ENCODE results near the gene KIAA1671.
A peak's percentile ranks its signal among the peaks of the same experiment; 100 is the strongest.

The KIAA1671 gene

GRCh38 chr22:25169278-25170031 is 216.9 kb downstream of the KIAA1671 start:
- H3K9me2 ChIP-seq (replicated peaks; ENCODE audit: insufficient read depth, low read length): no peaks in the 10 kb centered on the region
- H3K36me3 ChIP-seq (ENCODE audit: low read length): no peaks in the 10 kb centered on the region
- H3K4me2 ChIP-seq (ENCODE audit: low read depth, low read length, poor library complexity, severe bottlenecking): no peak overlapping the region
- H4K20me1 ChIP-seq (ENCODE audit: low read depth, low read length): no peaks in the 10 kb centered on the region
- H3K27me3 ChIP-seq (ENCODE audit: low read length): no peaks in the 10 kb centered on the region
- H2AFZ ChIP-seq (ENCODE audit: low read depth, low read length, severe bottlenecking): no peak overlapping the region
- H3F3A ChIP-seq (ENCODE audit: insufficient read depth): no peaks in the 10 kb centered on the region
- TF ChIP-seq EZH2phosphoT487 (conservative IDR thresholded peaks at IDR 0.05; ENCODE audit: low read length): no peak
- TF ChIP-seq, protein P1, sequence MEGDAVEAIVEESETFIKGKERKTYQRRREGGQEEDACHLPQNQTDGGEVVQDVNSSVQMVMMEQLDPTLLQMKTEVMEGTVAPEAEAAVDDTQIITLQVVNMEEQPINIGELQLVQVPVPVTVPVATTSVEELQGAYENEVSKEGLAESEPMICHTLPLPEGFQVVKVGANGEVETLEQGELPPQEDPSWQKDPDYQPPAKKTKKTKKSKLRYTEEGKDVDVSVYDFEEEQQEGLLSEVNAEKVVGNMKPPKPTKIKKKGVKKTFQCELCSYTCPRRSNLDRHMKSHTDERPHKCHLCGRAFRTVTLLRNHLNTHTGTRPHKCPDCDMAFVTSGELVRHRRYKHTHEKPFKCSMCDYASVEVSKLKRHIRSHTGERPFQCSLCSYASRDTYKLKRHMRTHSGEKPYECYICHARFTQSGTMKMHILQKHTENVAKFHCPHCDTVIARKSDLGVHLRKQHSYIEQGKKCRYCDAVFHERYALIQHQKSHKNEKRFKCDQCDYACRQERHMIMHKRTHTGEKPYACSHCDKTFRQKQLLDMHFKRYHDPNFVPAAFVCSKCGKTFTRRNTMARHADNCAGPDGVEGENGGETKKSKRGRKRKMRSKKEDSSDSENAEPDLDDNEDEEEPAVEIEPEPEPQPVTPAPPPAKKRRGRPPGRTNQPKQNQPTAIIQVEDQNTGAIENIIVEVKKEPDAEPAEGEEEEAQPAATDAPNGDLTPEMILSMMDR (IDR thresholded peaks at IDR 0.05; ENCODE audit: insufficient read depth, low read length, poor library complexity, severe bottlenecking): no peak
- no peaks in the 10 kb centered on the region for H3K79me2 ChIP-seq (ENCODE audit: insufficient read depth, low read length)
- no peak overlapping the region for H3K9ac ChIP-seq (ENCODE audit: low read length)
- no peak overlapping the region for H3K27ac ChIP-seq (ENCODE audit: low read depth, low read length)
- H3K4me3 ChIP-seq (ENCODE audit: insufficient read depth, low read length, poor library complexity, severe bottlenecking): no peak overlapping the region
- H3K9me3 ChIP-seq (ENCODE audit: insufficient read depth, low read length): no peaks in the 10 kb centered on the region

GRCh38 chr22:25170426-25170980 is 218.0 kb downstream of the KIAA1671 start:
- Histone ChIP-seq H3K27me3 (ENCODE audit: low read length) (no peaks in the 10 kb centered on the region), H3K79me2 (ENCODE audit: insufficient read depth, low read length) (no peaks in the 10 kb centered on the region)
- TF ChIP-seq EZH2phosphoT487 (conservative IDR thresholded peaks at IDR 0.05; ENCODE audit: low read length): no peak
- TF ChIP-seq, protein P1 (IDR thresholded peaks at IDR 0.05; ENCODE audit: insufficient read depth, low read length, poor library complexity, severe bottlenecking): no peak

GRCh38 chr22:25172153-25172552 is 219.6 kb downstream of the KIAA1671 start:
- Histone ChIP-seq H3K79me2 (ENCODE audit: insufficient read depth, low read length) (no peaks in the 10 kb centered on the region), H3K36me3 (ENCODE audit: low read length) (no peaks in the 10 kb centered on the region), H3K27me3 (ENCODE audit: low read length) (no peaks in the 10 kb centered on the region), H3K9me3 (ENCODE audit: insufficient read depth, low read length) (no peaks in the 10 kb centered on the region), H3K27ac (ENCODE audit: low read depth, low read length) (no peak overlapping the region), H3K9me2 (replicated peaks; ENCODE audit: insufficient read depth, low read length) (no peaks in the 10 kb centered on the region), H3F3A (ENCODE audit: insufficient read depth) (no peaks in the 10 kb centered on the region), H4K20me1 (ENCODE audit: low read depth, low read length) (no peaks in the 10 kb centered on the region), H2AFZ (ENCODE audit: low read depth, low read length, severe bottlenecking) (no peak overlapping the region), H3K9ac (ENCODE audit: low read length) (no peak overlapping the region), H3K4me2 (ENCODE audit: low read depth, low read length, poor library complexity, severe bottlenecking) (no peak overlapping the region), H3K4me3 (ENCODE audit: insufficient read depth, low read length, poor library complexity, severe bottlenecking) (no peak overlapping the region)
- no peak for TF ChIP-seq EZH2phosphoT487 (conservative IDR thresholded peaks at IDR 0.05; ENCODE audit: low read length)
- TF ChIP-seq, protein P1 (IDR thresholded peaks at IDR 0.05; ENCODE audit: insufficient read depth, low read length, poor library complexity, severe bottlenecking): peak; percentile 13

More at GRCh38 chr22:25170426-25170980, 218.0 kb downstream of the KIAA1671 start:
- H4K20me1 ChIP-seq (ENCODE audit: low read depth, low read length): no peaks in the 10 kb centered on the region
- H3K4me3 ChIP-seq (ENCODE audit: insufficient read depth, low read length, poor library complexity, severe bottlenecking): no peak overlapping the region
- no peak overlapping the region for H2AFZ ChIP-seq (ENCODE audit: low read depth, low read length, severe bottlenecking)
- H3K9ac ChIP-seq (ENCODE audit: low read length): no peak overlapping the region
- no peaks in the 10 kb centered on the region for H3K36me3 ChIP-seq (ENCODE audit: low read length)
- no peaks in the 10 kb centered on the region for H3K9me2 ChIP-seq (replicated peaks; ENCODE audit: insufficient read depth, low read length)
- H3F3A ChIP-seq (ENCODE audit: insufficient read depth): no peaks in the 10 kb centered on the region
- H3K9me3 ChIP-seq (ENCODE audit: insufficient read depth, low read length): no peaks in the 10 kb centered on the region
- no peak overlapping the region for H3K27ac ChIP-seq (ENCODE audit: low read depth, low read length)
- no peak overlapping the region for H3K4me2 ChIP-seq (ENCODE audit: low read depth, low read length, poor library complexity, severe bottlenecking)

Data from SU-DHL-6 (cell line).